ENCODE measurements around the gene RITA1. TPM values are rescaled to one million over a fixed set of nuclear protein-coding genes. Genes with fewer than 3 reads are reported as not detected.

RITA1 gene
- total and polyA plus RNA-seq, 10 of the 15 experiments (the other 5 are each of a cell fraction or from before 2014, with no cell fraction given) = 2.3 to 39.9 (median 24.8) TPM

GRCh38 chr12:113236539-113237399 is 51.2 kb downstream of the RITA1 start:
- Histone ChIP-seq H3K9me3 (replicated peaks; ENCODE audit: control insufficient read depth, insufficient read depth, low read length) (no peaks in the 10 kb centered on the region), H3K36me3 (ENCODE audit: control insufficient read depth in 2 of 2, insufficient read depth in 2 of 2, low read length in 1 of 2) (peaks cover 5 to 23% of the 10 kb centered on the region in 2 experiments), H3K4me1 (ENCODE audit: control insufficient read depth, insufficient read depth, low read length) (peaks cover 22% of the 10 kb centered on the region), H3K79me2 (ENCODE audit: control insufficient read depth, insufficient read depth, low read length) (peaks cover 2% of the 10 kb centered on the region), H3K27ac (ENCODE audit: control insufficient read depth, insufficient read depth) (no peak overlapping the region), H3K4me3 (no peak overlapping the region), H3K4me2 (ENCODE audit: control insufficient read depth, insufficient read depth) (no peak overlapping the region), H4K20me1 (ENCODE audit: control insufficient read depth, insufficient read depth) (no peaks in the 10 kb centered on the region), H2AFZ (ENCODE audit: control insufficient read depth, low read depth, low read length) (no peak overlapping the region), H3K9ac (ENCODE audit: control insufficient read depth, insufficient read depth, low read length) (no peak overlapping the region), H3K27me3 (replicated peaks in 1 of 2; ENCODE audit: control insufficient read depth in 2 of 2, insufficient read depth in 2 of 2, low read length in 1 of 2) (no peaks in the 10 kb centered on the region)
- ATAC-seq (no peak), DNase-seq (ENCODE audit: low read depth, low spot score) (no peak), FAIRE-seq (no peak)
- POLR2A ChIA-PET = interaction anchor here (0.7 to 1.4 kb wide), 4 partner anchors 29 to 119 kb away, joined by 3 to 4 read pairs (median 4); no protein-coding TSS in a partner anchor
- RAD21 ChIA-PET (ENCODE audit: unreplicated experiment) = interaction anchor here (2.0 kb wide), 1 partner anchor 29 kb away, joined by 4 read pairs; no protein-coding TSS in a partner anchor
- SMC1A ChIA-PET (ENCODE audit: uncharacterized antibody, unreplicated experiment) = interaction anchor here (2.3 to 6.7 kb wide), 2 partner anchors 14 to 18 kb away, joined by 7 to 32 read pairs; no protein-coding TSS in a partner anchor
- intact Hi-C loops (cut with micrococcal nuclease; ENCODE audit: unreplicated experiment) = no loop called here
- no TSS peak for BruUV-seq (replicated peaks)
- in situ Hi-C loops (cut with MboI) = no loop called here
- WGBS (ENCODE audit: insufficient coverage, insufficient replicate concordance, low lambda C conversion rate, missing lambda C conversion rate) = 69% methylated on average over 5 of the region's 5 CpGs
- CTCF ChIA-PET = interaction anchor here (1.1 to 2.2 kb wide), 3 partner anchors 37 to 189 kb away, joined by 3 to 7 read pairs (median 6); no protein-coding TSS in a partner anchor
- TF ChIP-seq BRCA1 (IDR thresholded peaks at IDR 0.05; ENCODE audit: low read depth, low read length) (no peak), GATAD2B (conservative IDR thresholded peaks at IDR 0.05; ENCODE audit: low read depth) (no peak), POLR2AphosphoS5 (IDR thresholded peaks at IDR 0.05; ENCODE audit: low read length) (no peak), RELB (IDR thresholded peaks at IDR 0.05; ENCODE audit: low read depth) (no peak), ZBTB33 (IDR thresholded peaks at IDR 0.05) (no peak), KLF5 (IDR thresholded peaks at IDR 0.05; ENCODE audit: partially characterized antibody) (no peak), STAT3 (IDR thresholded peaks at IDR 0.05; ENCODE audit: low read depth, low read length) (no peak), BHLHE40 (IDR thresholded peaks at IDR 0.05; ENCODE audit: borderline replicate concordance in 1 of 2, low read depth in 2 of 2, low read length in 1 of 2) (no peak)
- TF ChIP-seq, protein P1, sequence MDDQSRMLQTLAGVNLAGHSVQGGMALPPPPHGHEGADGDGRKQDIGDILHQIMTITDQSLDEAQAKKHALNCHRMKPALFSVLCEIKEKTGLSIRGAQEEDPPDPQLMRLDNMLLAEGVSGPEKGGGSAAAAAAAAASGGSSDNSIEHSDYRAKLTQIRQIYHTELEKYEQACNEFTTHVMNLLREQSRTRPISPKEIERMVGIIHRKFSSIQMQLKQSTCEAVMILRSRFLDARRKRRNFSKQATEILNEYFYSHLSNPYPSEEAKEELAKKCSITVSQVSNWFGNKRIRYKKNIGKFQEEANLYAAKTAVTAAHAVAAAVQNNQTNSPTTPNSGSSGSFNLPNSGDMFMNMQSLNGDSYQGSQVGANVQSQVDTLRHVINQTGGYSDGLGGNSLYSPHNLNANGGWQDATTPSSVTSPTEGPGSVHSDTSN (IDR thresholded peaks at IDR 0.05; ENCODE audit: insufficient replicate concordance, low read depth, low read length) = no peak
